ENCODE data around the gene LRRC37B. TPM values are rescaled to one million over a fixed set of nuclear protein-coding genes. Genes with fewer than 3 reads are reported as not detected.

Gene LRRC37B
- polyA plus RNA-seq, 3 donors = 1.8 to 31.2 (median 2.1) TPM

DNA sequence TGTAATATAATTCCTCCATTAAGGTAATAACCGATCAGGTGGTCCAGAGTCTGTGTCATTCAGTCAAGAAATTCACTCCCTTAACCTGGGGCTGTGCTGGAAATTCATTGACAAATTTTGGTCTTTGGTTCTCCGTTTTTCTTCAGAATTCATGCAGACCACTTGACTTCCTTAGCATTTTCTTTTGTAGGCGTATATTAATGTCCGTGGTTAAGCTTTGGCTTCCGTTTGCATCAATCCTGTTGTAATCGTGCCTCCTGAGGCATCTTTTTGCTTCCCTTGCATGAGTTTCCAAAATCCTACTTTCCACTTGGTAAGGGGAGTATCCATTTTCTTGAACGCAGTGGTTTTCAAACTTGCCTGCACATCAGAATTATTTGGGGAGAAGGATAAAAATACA, 9.0 kb downstream of the LRRC37B start:
- Histone ChIP-seq H3K27ac (ENCODE audit: low read depth in 1 of 2, low read length in 2 of 2) (peak overlapping the region in 1 of 2 donors; percentile 61), H3K4me2 (replicated peaks; ENCODE audit: extremely low read depth, low read length, poor library complexity, severe bottlenecking) (peak overlapping the region; percentile 35), H3K27me3 (ENCODE audit: control insufficient read depth in 2 of 2, insufficient read depth in 2 of 2, low read length in 2 of 2) (no peaks in the 10 kb centered on the region), H3K4me3 (replicated peaks in 1 of 3; ENCODE audit: low read depth in 2 of 3, low read length in 3 of 3) (peak overlapping the region in 1 of 3 experiments; percentile 5), H3K4me1 (ENCODE audit: control insufficient read depth in 1 of 2, insufficient read depth in 2 of 2, low read length in 2 of 2) (peaks cover 19 to 20% of the 10 kb centered on the region in 2 donors), H3K79me2 (ENCODE audit: insufficient read depth, low read length) (peaks cover 88% of the 10 kb centered on the region), H4K20me1 (ENCODE audit: insufficient read depth, low read length) (peaks cover 57% of the 10 kb centered on the region), H3K9me3 (replicated peaks in 1 of 2; ENCODE audit: control insufficient read depth in 1 of 2, insufficient read depth in 1 of 2, low read length in 2 of 2) (no peaks in the 10 kb centered on the region), H3K9ac (ENCODE audit: insufficient read depth, low read length, poor library complexity, severe bottlenecking) (peak overlapping the region; percentile 17), H2AFZ (ENCODE audit: insufficient read depth, low read depth, low read length, poor library complexity, severe bottlenecking) (peak overlapping the region; percentile 2), H3K36me3 (replicated peaks in 1 of 2; ENCODE audit: control insufficient read depth in 1 of 2, insufficient read depth in 2 of 2, low read length in 2 of 2) (peaks cover 14 to 40% of the 10 kb centered on the region in 2 donors)
- Mint-ChIP-seq H3K27me3 (ENCODE audit: low read depth in 3 of 3) (peaks cover 0 to 2% (median 1%) of the 10 kb centered on the region in 3 donors), H3K9me3 (no peaks in the 10 kb centered on the region), H3K4me1 (peaks cover 38% of the 10 kb centered on the region), H3K4me3 (peak overlapping the region in 1 of 2 donors; percentile 54), H3K36me3 (peaks cover 25 to 43% of the 10 kb centered on the region in 2 donors), H3K27ac (peak overlapping the region in 6 of 7 donors; percentile 27 to 78 (median 62))
- WGBS (ENCODE audit: insufficient coverage) = 0% methylated on average over 1 of the region's 7 CpGs
- TF ChIP-seq CTCF (IDR thresholded peaks at IDR 0.05) = no peak
- peak in 2 of 3 donors; percentile 6 to 8 for DNase-seq
- intact Hi-C loops (cut with micrococcal nuclease) = no loop called here

- no peaks in the 10 kb centered on the region for H3K9me3 Mint-ChIP-seq
- peaks cover 0 to 2% (median 1%) of the 10 kb centered on the region in 3 donors for H3K27me3 Mint-ChIP-seq (ENCODE audit: low read depth in 3 of 3)
- H4K20me1 ChIP-seq (ENCODE audit: insufficient read depth, low read length) = peaks cover 38% of the 10 kb centered on the region
- peaks cover 25% of the 10 kb centered on the region for H3K4me1 Mint-ChIP-seq
- no peak overlapping the region for H3K4me2 ChIP-seq (replicated peaks; ENCODE audit: extremely low read depth, low read length, poor library complexity, severe bottlenecking)
- no CpG with 5 or more reads among the region's 1 CpG for WGBS (ENCODE audit: insufficient coverage)
- H3K36me3 ChIP-seq (replicated peaks in 1 of 2; ENCODE audit: control insufficient read depth in 1 of 2, insufficient read depth in 2 of 2, low read length in 2 of 2) = peaks cover 26 to 53% of the 10 kb centered on the region in 2 donors
- H3K79me2 ChIP-seq (ENCODE audit: insufficient read depth, low read length) = peaks cover 64% of the 10 kb centered on the region
- H3K4me3 ChIP-seq (replicated peaks in 1 of 3; ENCODE audit: low read depth in 2 of 3, low read length in 3 of 3) = no peak overlapping the region
- intact Hi-C loops (cut with micrococcal nuclease) = no loop called here
- H3K9me3 ChIP-seq (replicated peaks in 1 of 2; ENCODE audit: control insufficient read depth in 1 of 2, insufficient read depth in 1 of 2, low read length in 2 of 2) = no peaks in the 10 kb centered on the region
- TF ChIP-seq CTCF (IDR thresholded peaks at IDR 0.05) = no peak
- peaks cover 40 to 57% of the 10 kb centered on the region in 2 donors for H3K36me3 Mint-ChIP-seq
- peaks cover 19 to 20% of the 10 kb centered on the region in 2 donors for H3K4me1 ChIP-seq (ENCODE audit: control insufficient read depth in 1 of 2, insufficient read depth in 2 of 2, low read length in 2 of 2)
- no peak overlapping the region for H2AFZ ChIP-seq (ENCODE audit: insufficient read depth, low read depth, low read length, poor library complexity, severe bottlenecking)
- H3K27ac Mint-ChIP-seq = peak overlapping the region in 1 of 7 donors; percentile 17
- H3K27me3 ChIP-seq (ENCODE audit: control insufficient read depth in 2 of 2, insufficient read depth in 2 of 2, low read length in 2 of 2) = no peaks in the 10 kb centered on the region
- no peak overlapping the region for H3K27ac ChIP-seq (ENCODE audit: low read depth in 1 of 2, low read length in 2 of 2)
- DNase-seq = no peak
- no peak overlapping the region for H3K9ac ChIP-seq (ENCODE audit: insufficient read depth, low read length, poor library complexity, severe bottlenecking)
- no peak overlapping the region for H3K4me3 Mint-ChIP-seq
Measured at GRCh38 chr17:32019228-32019627, 12.0 kb downstream of the LRRC37B start.
